ENCODE data around the gene CYBRD1.

GRCh38 chr2:171520471-171520870 is 1.8 kb upstream of the CYBRD1 start:
- TF ChIP-seq CTCF (IDR thresholded peaks at IDR 0.05; ENCODE audit: low read depth, low read length) (no peak), MYC (IDR thresholded peaks at IDR 0.05; ENCODE audit: low read depth, low read length) (no peak), POLR2A (IDR thresholded peaks at IDR 0.05; ENCODE audit: extremely low read depth, insufficient read length) (no peak)
